ENCODE data around the gene SVIL.
"Not testable (repeated sequence)": the region's sequence is repeated elsewhere in the genome, so short reads cannot be mapped to it uniquely, and the experiment has no call there.

SVIL gene

DNA sequence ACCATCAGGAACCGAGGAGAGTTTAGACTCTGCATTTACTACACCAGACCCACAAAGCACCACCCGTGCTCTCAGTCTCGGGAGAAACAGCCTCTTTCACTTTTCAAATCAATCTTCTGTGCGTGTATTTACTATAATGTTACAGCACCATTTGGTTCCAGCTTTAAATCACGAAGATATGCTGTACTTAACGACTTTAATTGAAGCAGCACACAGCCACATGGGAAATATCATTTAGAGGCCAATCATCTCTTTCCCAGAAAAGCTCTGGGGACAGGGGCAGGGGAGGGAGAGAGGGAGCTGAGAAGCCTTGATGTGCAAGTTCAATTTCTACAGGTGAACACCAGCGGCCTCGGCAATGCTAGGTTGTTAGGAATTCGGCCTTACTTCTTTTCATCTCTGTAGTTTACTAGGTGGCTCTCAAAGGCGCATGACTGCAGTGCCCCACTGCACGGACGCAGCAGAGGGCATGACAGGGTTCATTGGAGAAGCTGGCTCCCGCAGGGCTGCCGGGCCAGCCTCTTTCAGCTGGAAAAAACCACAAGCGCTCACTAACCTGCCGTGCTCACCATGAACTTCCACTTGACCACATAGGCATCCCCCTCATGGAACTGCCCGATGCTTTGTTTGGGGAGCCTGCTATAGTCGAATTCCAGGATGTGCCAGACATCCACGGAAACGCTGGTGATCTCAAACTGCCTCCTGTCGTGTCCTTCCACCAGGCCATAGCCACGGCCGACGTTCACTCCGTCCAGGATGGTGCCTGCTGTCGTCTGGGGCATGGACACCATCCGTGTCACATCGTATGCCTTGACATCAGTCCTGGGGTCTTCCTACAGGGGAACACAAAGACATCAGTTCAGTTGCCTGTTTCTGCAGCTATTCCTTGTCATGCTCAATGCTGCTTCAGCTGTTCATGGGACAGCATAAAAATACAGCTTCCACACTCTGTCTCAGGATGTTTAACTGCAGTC is 154.5 kb downstream of the SVIL start:
- DNase-seq, result no peak

DNA sequence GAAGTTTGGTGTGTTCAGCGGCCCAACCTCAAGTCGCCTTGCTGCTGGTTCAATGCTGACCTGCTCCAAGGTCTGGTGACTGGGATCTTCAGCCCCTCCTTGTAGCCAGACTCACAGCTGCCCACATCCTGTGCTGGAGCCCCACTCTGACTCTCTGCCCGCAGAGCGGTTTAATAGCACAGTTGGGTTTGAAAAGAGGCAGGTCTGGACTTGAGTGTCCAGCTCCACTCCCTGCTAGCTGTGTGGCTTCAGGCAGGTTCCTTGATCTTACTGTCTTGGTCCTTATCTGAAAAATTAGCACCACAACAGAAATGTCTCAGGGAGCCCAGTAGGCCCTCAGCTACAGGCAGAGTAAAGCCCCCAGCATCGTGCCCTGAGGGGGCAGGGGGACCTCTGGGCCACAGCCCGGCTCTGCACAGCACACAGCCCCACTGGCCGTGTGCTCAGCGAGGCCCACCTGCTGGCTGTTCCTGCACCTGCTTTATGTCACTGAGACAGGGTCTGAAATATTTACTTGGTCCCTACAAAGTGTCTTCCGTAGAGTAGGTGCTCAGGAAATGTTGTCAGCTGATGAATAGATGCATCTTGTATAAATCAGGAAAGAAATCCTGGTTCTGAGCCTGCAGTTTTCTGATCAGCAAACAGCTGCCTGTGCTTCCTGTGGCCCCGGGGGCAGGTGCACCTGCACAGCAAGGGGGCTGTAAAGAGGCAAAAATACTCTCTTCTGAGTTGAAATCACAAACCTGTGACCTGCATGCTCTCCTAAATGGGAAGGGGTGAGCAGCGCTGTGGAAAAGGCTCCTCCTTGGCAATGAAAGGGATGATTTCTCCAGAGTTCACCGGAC is 155.5 kb downstream of the SVIL start:
- DNase-seq, result no peak

DNA sequence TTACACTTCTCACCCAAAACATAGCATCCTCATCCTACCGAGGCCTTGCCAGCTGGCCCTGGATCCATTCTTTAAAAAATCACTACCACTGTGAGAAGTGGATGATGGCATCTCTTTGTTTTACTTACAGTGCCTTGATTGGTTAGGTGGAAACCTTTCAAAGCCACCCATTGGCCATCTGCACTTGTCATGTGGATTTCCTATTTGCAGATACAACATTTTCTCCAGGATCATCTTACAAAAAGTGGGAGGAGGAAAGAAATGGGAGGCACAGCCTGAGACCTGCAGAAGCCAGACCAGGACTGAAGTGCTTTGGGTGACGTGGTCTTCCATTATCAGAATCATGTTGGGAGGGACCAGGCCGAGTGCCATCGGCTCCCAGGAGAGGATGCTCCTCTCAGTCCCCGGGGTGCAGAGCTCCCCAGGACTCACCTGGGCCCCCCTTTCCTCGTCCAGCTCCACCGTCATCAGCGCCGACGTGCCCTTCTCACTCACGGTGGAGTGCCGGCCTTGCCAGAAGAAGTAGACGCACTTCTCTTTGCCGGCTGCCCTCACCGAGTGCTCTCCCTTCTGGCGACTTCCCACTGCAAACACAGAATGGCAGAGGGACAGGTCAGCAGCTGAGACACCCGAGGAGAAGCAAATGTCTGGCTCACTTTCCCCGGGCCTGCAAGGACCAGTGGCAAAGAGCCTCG is 161.2 kb downstream of the SVIL start:
- no peak for DNase-seq

DNA sequence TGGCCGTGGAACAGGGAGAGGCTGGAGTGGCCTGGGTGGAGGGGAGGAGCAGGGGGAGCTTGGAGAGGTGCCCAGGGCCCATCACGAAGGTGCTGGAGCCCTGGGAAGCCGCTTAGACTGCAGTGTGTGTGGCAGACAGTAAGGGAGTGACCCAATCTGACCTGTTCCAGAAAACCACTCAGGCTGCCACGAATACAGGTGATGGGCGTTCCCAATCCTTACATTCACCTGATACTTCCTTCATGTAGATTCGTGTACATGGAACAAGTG is 161.7 kb downstream of the SVIL start:
- DNase-seq, result no peak

DNA sequence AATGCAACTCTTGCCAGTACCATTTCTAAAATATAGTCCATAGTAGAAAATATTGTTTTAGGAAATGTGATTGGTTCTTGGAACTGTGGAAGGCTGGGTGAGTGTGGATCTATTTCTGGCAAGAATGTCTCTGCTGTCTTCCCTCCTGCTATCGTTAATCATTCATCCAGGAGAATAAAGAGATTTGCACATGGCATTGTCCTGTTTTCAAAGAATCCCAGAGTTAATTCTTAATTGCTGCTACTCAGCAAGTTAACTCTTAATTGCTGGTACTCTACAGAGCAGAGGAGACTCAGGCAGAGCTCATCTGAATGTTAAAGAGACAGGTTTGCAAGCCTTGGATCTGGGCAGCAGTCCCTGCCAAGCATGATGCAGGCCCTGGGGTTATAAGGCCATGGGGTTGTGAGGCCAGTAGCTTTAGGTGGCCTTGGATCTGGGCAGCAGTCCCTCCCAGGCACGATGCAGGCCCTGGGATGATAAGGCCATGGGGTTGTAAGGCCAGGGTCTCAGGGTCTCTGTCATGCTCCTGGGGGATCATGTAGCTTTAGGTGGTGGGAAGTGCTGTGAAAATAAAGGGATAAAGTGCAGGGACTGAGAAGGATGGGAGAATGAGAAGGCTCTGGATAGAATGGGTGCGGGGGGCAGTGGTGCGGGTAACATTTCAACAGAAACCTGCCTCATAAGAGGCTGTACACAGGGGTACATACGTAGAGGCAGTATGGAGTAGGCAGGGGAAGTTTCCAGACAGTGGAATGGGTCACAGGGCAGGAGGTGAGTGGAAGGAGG is 162.3 kb downstream of the SVIL start:
- DNase-seq, result no peak

DNA sequence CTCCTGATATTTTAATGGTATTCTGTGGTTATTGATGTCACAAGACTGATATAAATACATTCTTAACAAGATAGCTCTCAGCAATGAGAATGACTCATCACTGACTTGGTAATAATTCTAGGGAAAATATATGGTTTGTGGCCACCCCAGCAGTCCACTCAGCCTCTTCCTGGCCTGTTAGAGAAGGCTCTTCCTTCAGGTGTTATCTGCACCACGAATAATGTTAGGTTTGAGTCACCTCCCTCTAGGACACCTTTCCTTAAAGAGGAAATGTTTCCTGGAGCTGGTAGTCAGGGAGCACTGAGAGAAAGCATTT is 163.3 kb downstream of the SVIL start:
- peak; percentile 85 for DNase-seq

DNA sequence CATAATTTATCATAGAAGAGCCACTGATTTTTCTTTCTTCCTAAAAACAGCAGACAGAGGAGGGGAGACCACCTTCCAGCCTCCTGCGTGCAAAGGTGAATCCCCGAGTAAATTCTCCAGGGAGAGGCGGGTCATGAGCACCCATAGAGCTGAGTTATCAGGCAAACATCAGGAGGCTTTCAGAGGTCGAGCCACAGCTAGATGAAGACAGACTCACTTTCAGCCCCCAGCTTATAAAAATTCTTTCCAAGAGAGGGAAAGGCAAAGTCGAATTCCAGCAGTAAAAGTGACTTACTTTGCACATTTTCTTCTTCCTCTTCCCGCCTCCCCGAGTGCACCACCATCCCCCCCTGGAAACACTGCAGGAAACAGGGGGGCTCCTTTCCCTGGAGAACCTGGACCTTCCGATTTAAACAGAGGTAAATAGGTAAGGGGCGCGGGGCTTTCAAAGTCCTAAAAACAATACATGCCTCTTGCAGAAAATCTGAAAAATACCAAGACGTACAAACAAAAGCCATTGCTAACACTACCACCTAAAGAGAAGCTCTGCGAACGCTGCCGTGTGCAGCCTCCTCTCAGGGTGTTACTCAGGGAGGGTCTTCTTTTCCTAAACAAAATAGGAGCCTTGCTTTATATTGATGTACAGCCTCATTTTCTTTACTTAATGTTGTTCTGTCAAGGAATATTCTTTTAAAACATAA is 163.8 kb downstream of the SVIL start:
- peak; percentile 26 for DNase-seq

DNA sequence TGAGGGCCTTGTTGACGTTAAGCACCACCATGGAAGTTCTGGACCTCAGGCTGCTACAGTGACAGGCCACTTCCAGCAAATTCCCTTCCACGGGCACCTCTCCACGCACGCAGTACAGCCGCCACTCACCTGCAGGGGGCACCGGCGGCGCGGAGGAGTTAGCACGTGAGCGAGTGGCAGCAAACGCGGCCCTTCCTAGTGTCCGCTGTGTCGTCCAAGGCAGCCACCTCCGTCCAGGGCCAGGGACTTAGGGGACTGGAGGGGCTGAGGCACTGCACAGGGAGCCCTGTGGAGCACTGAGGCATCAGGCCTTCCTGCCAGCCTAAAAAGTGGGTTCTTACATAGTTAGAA is 164.4 kb downstream of the SVIL start:
- DNase-seq, result peak; percentile 18

DNA sequence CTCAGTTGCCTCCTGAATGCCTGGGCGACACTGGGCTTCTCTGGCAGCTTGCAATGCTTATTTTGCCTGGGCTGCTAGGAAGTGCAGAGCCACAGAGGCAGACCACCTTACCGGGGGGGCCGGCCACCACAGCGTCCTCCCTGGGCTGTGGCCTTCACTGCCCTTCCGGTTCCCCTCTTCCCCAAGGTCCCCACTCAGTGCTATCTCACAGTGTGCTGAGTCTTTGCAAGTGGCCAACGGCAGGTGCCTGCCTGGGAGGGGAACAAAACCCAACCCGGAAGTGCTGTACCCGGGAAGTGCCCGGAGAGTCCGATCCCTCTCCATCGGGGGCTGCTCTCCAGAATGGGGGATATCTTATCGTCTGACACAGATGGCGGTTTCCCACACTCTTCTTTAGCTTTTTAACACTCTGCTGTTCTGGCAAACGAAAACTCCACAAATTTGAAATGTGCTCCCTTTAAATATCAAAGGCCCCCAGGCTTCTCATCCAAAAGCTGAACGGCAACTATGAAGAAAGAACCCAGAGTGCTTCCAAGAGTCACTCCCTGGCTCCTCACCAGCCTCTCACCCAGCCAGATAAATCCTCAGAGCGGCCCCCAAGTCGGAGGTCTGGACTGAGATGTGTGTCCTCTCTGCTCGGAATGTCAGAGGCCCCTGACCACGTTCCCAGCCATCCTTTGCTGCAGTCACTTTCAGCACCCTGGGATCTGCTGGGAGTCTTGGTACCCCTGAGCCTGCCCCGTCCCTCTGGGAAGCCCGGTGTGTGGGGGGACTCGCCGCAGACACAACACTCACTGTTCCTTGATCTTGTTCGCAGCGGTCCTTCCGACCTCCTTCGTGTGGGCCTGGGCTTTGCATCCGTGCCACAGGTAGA is 165.1 kb downstream of the SVIL start:
- DNase-seq, result no peak

DNA sequence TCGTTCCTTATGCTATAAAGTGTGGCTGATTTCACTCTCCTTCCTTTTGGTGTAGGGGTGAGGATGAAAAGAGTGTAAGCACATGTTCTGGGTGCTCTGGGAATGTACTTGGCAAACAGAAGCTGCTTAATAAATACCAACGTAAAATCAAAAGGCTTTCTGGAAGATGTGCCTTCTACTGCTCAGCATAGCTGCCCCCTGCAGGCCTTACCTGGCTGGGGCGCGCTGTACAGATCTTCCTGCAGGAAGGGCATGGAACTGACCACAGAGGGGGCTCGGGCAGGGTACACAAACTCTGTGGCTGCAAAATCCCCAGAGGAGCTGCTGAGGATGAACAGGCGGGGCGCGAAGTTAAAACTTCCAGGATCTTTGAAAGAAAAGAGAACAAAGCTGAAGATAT is 169.4 kb downstream of the SVIL start:
- DNase-seq, result no peak

DNA sequence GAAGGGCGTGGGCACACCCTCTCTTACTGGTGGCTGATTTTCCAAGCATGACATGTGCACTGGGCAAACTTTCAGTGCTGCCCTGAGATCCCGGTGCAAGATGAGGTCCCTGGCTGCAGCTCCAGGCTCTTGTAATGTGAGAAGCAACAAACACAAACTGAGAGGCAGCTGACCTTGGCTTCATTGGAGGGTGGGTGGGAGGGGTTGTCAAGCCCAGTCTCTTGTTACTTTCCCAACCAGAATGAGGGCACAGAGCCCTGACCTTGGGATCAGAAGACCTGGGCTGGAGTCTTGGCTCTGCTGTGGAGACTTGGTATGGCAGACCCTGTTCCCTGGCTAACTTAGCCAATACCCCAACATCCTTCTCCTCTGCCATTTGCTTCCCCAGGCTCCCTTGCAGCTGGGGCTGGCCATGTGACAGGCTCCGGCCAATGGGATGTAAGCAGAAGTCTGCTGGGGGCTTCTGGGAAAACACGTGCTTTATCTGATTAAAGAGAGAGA is 170.1 kb downstream of the SVIL start:
- not testable (repeated sequence) for DNase-seq

DNA sequence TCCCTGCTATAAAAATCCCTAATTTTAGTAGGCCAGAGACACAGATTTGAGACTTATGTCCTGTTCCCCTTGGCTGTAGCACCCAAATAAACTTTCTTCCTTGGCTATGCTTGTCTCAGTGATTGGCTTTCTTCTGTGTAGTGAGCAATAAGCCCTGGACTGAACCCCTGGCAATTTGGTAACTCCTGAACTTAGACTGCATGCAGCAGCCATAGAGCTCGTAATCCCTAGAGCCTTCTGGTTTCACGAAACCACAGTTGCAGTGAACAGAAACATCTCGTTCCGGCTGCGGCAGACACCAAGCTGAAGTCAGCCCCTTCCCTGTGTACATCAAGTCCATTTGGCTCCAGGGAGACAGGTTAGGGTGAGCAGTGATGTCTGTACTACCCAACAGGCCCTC is 173.7 kb downstream of the SVIL start:
- no peak for DNase-seq

DNA sequence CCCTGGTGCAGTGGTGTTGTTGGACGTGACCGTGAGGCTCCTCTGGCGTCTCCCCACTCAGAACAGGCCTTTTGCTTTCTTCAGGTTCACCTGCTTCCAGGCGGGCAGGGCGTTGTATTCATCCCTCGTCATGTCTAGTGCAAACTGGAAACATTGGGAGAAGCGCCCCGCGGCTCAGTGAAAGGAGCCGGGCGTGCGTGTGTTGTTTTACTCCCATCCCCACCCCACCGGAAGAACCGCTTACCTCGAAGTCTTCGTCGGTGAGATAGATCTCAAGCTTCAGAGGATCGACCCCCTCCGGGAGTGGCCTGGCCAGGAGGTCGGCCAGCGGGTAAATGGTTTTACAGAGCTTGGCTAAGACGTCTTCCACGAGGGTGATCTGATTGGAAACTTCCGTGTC is 176.6 kb downstream of the SVIL start:
- DNase-seq, result not testable (repeated sequence)

DNA sequence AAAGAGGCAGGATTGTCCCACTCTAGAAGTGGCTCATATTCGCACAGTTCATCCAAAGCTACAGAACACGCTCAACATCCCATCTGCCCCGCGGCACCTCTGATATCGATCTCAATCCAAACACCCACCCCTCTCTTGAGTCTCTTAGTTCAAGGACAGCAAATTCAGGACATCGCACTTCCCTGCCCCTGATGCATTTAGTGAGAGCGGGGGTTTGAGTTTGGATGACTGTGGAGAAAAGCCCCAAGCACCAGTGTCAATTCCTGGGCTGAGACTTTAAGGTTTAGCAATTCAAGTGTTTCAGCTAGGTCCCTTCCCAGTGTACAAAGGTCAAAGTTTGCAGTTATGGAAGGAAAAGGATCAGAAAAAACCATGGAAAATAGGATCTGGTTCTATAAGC is 179.7 kb downstream of the SVIL start:
- DNase-seq, result no peak

DNA sequence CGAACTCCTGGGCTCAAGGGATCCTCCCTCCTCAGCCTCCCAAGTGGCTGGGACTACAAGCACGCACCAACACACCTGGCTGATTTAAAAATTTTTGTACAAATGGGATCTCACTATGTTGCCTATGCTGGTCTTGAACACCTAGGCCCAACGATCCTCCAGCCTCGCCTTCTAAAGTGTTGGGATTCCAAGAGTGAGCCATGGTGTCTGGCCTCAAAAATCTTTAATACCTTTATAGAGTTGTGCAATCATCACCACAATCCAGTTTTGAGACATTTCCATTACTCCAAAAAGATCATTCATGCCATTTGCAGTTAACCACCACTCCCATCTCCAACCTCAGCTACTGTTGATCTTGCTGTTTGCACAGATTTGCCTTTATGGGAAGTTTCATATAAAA is 180.5 kb downstream of the SVIL start:
- DNase-seq, result no peak

DNA sequence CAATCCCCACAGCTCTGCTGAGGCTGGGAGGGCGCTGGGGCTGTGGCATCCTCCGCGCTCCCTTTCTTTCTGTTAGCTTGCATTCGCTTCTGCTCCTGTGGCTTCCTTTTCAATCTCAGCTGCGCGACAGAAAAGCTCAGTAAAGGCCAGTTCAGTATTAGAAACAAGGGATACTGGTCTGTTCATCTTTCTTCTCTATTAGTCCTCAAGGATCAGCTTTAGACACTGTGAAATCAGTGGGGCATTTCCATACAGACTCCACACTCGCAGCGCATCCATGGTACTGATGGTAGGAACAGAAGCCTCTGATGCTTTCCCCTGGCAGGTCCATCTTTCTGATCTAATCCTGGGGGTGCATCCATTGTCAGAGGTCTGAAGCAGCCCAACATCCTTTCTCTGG is 182.2 kb downstream of the SVIL start:
- no peak for DNase-seq

DNA sequence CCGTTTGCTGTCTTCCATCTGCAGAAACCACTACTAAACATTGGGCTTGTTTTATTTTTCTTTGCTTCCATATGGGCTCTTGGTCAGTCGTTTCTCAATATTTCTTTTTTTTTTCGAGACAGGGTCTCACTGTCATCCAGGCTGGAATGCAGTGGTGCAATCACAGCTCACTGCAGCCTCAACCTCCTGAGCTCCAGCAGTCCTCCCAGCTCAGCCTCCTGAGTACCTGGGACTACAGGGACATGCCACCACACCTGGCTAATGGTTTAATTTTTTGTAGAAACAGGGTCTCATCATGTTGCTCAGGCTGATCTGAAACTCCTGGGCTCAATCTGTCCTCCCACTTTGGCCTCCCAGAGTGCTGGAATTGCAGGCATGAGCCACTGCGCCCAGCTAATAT is 182.8 kb downstream of the SVIL start:
- DNase-seq, result no peak

DNA sequence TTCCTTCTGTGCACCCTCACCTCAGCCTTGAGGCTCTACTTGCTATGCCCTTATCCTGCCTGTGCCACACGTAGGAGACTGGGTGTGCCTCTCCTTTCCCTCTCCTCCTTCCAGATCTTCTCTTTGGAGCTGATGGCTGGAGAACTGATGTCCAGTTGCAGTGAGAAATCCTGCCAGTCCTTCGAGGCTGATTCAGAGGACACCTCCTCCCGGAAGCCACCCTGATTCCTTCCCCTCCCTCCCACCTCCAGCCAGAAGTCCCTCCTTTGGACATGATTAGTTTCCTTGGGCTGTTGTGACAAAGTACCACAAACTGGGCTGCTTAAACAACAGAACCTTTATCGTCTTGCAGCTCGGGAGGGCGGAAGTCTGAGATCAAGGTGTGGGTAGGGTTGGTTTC is 184.4 kb downstream of the SVIL start:
- no peak for DNase-seq

DNA sequence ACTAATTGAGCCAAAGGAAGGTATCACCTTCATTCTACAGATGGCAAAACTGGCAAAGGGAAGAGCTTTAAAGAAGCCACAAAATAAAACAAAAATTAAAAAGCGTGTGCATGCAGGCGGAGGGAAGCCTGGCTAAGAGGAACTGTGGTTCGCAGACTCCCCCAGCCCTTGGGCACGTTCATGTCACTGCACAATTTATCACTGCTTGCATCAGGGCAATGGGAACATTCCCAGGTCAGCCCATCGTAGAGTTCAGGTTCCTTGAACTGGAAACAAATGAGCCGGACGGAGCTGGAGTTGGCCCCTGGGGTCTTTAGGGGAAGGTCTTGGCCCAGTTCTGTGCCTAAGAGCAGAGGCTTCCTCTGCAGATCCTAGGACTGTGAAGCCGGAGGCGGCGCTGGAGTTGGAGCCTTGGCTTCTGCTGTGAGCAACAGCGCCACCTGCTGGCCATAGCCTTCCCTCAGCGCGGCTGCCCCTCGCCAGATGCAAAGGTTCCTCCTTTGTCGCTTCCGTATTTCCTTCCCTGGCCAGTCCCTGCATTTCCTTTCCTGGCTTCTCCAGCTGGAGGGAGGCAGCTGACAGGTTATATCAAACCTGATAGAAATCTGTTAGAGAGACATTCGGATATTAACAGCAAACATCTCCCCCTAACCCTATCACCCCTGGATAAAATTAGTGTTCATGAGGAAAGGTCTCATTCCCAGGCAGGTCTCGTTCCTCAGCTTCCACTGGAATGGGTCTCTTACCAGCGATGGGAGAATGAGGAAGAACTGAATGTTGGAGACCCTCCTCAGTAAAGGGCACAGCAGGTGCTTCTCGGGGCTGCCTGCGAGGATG is 185.8 kb downstream of the SVIL start:
- DNase-seq, result peak; percentile 51

DNA sequence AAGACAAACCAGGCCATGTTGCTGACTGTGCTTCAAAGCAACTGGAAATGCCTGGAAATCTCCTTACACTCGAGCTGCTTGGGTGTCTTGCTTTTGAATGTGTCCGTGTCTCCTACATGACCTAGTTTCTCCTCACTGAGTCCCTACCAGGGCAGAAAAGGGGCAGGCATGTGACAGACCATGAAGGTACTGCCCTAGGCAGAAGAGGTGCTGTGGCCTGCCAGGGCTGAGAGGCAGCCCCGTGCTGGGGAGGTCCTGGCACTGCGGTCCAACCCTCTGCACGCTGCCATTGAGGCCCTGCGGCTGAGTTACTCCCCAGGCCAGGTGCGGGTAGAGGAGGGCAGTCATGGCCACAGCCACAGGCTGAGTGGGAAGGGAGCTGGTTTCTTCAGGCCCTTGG is 186.6 kb downstream of the SVIL start:
- no peak for DNase-seq
